GM19240 (cell line): ENCODE results near the gene PKN1.
"Not testable (repeated sequence)": the region's sequence is repeated elsewhere in the genome, so short reads cannot be mapped to it uniquely, and the experiment has no call there.

Source experiments
- DNase-seq: peaks from one replicate; pipeline ENCODE4 v3.0.0; 2011; ENCODE audit warnings: low spot score; ENCODE audit not compliant: insufficient read length

PKN1 gene

GRCh38 chr19:14462401-14462800, 29.3 kb downstream of the PKN1 start:
- not testable (repeated sequence) for DNase-seq

DNA sequence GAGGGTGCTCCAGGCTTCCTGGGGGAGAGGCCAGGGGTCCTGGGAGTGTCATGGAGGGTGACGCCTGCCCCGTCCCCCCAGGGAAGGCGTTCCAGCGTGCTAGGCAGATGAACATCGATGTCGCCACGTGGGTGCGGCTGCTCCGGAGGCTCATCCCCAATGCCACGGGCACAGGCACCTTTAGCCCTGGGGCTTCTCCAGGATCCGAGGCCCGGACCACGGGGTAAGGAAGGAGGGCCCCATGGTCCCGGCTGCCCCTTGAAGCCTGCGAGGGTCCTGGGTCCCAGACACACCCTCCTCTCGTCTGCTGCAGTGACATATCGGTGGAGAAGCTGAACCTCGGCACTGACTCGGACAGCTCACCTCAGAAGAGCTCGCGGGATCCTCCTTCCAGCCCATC, 30.6 kb downstream of the PKN1 start:
- no peak for DNase-seq

GRCh38 chr19:14467391-14467790, 34.3 kb downstream of the PKN1 start:
- no peak for DNase-seq

- DNase-seq = no peak
Observed at GRCh38 chr19:14467816-14468215, 34.7 kb downstream of the PKN1 start.

DNA sequence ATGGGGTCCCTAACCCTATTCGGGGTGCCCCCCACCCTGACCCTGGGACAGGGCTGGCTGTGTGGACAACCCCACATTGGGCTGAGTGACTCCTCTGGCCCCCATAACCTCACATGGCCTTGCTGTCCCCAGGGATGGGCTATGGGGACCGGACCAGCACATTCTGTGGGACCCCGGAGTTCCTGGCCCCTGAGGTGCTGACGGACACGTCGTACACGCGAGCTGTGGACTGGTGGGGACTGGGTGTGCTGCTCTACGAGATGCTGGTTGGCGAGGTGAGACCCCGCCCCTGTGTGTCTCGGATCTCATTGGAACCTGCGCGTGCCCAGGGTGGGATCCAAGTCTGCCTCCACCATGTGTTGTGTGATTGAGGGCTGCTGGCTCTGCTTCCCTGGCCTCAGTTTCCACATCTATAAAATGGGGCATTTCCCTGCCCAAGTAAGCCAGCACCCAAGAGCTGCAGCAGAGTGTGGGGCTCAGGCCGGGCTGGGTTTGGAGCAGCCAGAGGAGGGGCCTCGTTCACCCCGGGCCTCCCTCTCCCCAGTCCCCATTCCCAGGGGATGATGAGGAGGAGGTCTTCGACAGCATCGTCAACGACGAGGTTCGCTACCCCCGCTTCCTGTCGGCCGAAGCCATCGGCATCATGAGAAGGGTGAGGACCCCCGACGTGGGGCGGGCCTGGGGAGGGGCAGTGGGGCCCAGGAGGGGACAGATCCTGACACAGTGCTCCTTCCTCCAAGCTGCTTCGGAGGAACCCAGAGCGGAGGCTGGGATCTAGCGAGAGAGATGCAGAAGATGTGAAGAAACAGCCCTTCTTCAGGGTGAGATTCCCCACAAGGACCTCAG, 37.1 kb downstream of the PKN1 start:
- no peak for DNase-seq

DNA sequence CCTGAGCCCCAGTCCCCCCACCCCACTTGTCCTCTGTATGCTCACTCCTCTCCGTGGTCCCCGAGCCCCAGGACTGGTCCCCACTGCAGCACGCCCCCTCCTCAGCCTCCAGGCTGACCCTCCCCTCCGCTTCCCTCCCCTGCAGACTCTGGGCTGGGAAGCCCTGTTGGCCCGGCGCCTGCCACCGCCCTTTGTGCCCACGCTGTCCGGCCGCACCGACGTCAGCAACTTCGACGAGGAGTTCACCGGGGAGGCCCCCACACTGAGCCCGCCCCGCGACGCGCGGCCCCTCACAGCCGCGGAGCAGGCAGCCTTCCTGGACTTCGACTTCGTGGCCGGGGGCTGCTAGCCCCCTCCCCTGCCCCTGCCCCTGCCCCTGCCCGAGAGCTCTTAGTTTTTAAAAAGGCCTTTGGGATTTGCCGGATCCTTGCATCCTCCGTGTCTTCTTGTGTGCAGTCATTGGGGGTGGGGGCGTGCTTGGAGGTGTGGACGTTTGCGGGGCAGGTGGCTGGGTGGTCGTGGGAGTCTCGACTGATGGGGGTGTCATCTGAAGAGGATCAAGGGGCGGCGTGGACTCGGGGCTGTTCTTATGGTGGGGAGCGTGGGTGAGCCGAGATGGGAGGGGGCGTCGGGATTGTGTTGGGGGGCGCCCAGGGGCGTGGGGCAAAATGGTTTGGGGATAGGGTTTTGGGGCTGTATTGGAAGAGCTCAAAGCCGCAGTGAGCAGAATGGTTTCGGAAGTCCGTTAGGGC, 38.5 kb downstream of the PKN1 start:
- DNase-seq = no peak

GRCh38 chr19:14472202-14472938, 39.3 kb downstream of the PKN1 start:
- peak; percentile 90 for DNase-seq

GRCh38 chr19:14473073-14473977, 40.2 kb downstream of the PKN1 start:
- no peak for DNase-seq

DNA sequence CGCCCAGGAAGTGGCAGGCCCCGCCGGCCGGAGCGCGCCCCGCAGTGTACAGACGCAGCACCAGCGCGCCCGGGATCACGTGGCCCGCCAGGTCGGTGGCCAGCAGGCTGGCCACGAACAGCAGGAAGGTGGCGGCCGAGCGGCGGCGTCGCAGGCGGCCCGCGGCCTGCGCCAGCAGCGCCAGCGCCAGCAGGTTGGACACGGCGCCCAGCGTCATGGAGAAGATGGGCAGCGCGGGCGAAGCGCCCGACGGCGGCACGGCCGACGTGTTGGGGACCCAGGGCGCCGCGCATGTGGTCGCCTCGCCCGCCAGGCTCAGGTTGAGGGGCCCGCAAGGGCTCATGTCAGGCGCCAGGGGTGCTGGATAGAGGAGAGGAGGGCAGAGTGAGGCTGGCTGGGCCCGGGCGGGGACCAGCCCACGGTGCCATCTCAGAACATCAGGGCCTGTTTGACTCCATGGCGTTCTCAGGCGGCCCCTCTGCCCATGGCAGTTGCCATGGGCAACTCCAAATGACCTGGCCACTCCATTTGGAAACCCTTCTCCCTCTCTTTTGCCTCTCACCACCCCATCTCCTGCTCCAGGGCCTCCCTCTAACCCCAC, 41.0 kb downstream of the PKN1 start:
- no peak for DNase-seq

DNA sequence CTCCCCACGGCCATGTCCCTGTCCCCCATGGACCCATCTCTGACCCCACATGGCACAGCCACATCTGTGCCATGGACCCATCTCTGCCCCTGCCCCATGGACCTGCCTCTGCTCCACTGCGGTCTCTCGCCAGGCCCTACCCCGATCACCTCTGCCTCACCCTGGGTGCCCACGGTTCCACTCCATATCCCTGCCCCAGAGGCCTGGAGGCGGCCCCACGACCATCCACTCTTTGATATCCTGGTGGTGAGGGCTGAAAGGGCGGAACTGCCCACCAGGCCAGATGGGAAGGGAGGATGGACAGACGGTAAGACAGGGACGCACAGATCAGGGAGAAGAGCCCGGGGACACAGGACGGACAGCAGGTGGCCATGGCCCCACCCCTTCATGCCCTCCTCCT, 41.7 kb downstream of the PKN1 start:
- DNase-seq = no peak

DNA sequence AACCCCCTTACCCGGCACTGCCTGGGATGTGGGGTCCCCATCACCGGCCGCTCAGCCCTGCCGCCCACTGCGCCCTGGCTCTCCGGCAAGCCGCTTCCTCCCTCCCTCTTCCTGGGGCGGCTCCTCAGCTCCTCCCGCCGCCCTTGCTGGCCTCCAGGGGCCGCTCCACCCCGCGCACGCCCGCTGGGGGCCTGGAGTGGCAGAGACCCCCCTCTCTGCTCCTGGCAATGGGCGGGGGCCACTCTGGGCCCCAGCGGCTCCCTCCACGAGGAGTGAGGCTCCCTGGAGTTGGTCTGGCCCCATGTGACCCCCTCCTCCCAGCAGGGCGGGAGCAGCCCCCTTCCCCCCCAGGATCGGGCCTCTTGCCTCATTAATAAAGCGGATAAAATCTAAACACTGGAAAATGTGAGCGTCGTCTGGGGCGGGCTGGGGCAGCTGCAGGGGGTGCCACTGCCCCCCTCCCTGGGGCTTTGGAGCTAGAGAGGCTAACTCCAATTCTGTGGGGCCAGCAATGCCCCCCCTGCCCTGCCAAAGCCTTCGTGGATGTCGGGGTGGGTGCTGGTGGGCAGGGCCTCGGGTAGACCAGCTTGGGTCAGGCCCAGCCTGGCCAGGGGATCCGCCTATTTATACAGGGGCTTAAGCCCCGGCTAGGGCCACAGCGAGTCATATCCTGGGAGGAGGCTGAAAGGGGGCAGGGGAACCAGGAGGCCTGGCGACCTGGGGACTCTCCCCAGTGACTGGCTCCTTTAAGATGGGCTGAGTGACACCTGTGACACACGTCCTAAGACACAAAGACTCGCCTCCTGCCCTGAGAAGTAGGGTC, 42.4 kb downstream of the PKN1 start, which contains the start of gene PTGER1:
TSS of gene PTGER1 (minus strand) at position 104 of the 823 bp plus-strand sequence. CDS start 1,034 bp downstream, outside the sequence.
- peak; percentile 26 for DNase-seq

DNA sequence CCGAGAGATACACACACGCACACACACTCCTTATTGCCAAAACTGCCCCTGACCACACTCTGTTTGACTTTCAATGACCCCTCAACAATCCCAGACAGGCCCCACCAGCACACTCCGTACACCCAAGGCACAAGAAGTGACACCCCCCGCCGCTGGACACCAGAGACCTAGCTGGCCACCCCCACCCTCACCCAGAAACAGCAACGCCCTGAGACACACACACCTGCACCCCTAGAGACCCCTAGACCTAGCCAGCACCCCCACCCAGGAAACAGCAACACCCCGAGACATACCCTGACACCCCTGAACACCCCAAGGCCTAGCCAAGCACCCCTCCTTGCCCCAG, 43.2 kb downstream of the PKN1 start:
- no peak for DNase-seq

DNA sequence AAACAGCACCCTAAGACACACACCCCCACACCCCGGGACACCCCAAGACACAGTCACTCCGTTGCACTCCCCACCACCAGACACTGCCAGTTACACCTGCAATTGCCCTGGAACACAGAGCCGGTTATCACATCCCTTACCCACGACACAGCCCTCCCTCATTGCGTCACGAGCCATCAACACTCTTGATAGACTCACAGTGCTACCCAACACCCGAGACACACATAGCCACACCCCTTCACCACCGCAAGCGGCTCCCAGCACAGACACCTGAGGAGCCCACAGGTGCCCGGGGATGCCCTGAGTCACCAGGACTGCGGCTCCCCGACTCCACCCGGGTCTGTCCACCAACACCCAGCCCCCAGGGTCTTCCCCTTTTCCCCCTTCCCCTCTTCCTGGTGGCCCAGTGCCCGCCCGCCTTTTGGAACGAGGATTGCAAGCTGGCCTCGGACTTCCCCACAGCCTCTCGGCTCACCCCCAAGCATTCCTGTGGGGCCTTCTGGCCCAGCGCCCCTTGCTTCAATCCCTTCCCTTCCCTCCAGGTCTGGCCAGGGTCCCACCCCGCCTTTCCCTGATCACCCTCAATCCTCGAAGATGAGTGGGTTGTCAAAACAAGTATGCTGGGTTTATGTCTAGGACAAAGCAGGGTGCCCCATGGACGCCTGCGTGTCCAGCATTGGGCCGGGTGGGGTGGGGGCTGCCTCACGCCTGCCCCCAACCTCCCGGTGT, 43.7 kb downstream of the PKN1 start:
- DNase-seq = no peak

- no peak for DNase-seq
Observed at GRCh38 chr19:14477418-14478112, 44.5 kb downstream of the PKN1 start.

- no peak for DNase-seq
Observed at GRCh38 chr19:14478113-14478545, 45.0 kb downstream of the PKN1 start.

- DNase-seq = no peak
Observed at GRCh38 chr19:14479309-14479974, 46.3 kb downstream of the PKN1 start.

DNA sequence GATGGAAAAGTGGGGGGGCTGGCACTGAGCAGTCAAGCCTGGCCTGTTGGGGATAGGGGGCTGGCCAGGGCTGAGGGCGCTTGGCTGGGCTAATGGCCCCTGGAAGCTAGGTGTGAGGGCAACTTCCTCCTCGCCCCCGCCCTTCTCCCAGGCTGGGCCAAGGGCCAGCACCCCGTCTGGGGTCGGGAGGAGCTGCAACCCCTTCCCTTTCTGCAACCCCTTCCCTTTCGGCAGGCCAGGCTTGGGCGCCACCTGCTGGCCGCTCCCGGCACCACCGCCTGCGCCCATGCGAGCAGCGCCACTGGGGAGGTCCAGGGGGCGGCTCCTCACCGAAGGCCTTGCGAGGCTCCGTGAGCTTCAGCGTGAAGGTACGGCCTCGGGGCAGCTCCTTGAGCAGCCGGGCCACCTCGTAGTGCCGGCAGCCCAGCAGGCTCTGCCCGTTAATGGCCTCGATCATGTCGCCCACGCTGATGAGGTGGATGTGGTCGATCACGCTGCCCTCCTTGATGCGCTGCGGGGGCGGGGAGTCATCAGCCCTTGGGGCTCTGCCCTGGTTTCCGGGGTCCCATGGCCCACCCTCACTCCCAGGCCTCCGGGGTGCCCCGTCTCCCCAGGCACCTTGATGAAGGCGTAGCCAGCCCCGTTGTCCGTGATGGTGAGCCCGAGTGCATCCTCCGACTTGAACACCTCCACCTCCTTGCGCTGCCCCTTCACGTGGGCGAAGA, 47.0 kb downstream of the PKN1 start:
- DNase-seq = peak; percentile 84
